ENCODE measurements around the gene AGBL5. TPM values are rescaled to one million over a fixed set of nuclear protein-coding genes. Genes with fewer than 3 reads are reported as not detected.

AGBL5 gene
- total and polyA plus RNA-seq, 9 of the 15 experiments (the other 6 are each of a cell fraction or from before 2014, with no cell fraction given) = 3.3 to 52.7 (median 26.2) TPM

GRCh38 chr2:27032495-27033252 lies 18.8 kb upstream of the AGBL5 start, which contains the start of gene TMEM214 (continued):
- TF ChIP-seq, protein P1, sequence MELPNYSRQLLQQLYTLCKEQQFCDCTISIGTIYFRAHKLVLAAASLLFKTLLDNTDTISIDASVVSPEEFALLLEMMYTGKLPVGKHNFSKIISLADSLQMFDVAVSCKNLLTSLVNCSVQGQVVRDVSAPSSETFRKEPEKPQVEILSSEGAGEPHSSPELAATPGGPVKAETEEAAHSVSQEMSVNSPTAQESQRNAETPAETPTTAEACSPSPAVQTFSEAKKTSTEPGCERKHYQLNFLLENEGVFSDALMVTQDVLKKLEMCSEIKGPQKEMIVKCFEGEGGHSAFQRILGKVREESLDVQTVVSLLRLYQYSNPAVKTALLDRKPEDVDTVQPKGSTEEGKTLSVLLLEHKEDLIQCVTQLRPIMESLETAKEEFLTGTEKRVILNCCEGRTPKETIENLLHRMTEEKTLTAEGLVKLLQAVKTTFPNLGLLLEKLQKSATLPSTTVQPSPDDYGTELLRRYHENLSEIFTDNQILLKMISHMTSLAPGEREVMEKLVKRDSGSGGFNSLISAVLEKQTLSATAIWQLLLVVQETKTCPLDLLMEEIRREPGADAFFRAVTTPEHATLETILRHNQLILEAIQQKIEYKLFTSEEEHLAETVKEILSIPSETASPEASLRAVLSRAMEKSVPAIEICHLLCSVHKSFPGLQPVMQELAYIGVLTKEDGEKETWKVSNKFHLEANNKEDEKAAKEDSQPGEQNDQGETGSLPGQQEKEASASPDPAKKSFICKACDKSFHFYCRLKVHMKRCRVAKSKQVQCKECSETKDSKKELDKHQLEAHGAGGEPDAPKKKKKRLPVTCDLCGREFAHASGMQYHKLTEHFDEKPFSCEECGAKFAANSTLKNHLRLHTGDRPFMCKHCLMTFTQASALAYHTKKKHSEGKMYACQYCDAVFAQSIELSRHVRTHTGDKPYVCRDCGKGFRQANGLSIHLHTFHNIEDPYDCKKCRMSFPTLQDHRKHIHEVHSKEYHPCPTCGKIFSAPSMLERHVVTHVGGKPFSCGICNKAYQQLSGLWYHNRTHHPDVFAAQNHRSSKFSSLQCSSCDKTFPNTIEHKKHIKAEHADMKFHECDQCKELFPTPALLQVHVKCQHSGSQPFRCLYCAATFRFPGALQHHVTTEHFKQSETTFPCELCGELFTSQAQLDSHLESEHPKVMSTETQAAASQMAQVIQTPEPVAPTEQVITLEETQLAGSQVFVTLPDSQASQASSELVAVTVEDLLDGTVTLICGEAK (IDR thresholded peaks at IDR 0.05) = peak; percentile 27; the same call in 1 of the 2 replicates
- TF ChIP-seq, protein P1 (CRISPR knock-in tag; IDR thresholded peaks at IDR 0.05) = no peak
- TF ChIP-seq FOXM1 (IDR thresholded peaks at IDR 0.05; ENCODE audit: low read depth) = no peak
- no peak for TF ChIP-seq FOXM1 (CRISPR knock-in tag; IDR thresholded peaks at IDR 0.05; ENCODE audit: low read depth)
- no peak for TF ChIP-seq FUS (optimal IDR thresholded peaks at IDR 0.05; ENCODE audit: low read depth, low read length)
- no peak for TF ChIP-seq DPF2 (IDR thresholded peaks at IDR 0.05)
- TF ChIP-seq ZC3H8 (IDR thresholded peaks at IDR 0.05) = no peak
- TF ChIP-seq PYGO2 (tag; IDR thresholded peaks at IDR 0.05) = no peak
- TF ChIP-seq ZNF197 (CRISPR knock-in tag; IDR thresholded peaks at IDR 0.05; ENCODE audit: low read depth) = no peak
- 0 out of 2 replicates have a peak, but pooled peaks have one; percentile 27 for TF ChIP-seq THRB (CRISPR knock-in tag; conservative IDR thresholded peaks at IDR 0.05)
- peak; percentile 48; the same call in 1 of the 2 replicates for TF ChIP-seq NBN (IDR thresholded peaks at IDR 0.05; ENCODE audit: low read depth)
- TF ChIP-seq ZNF146 (CRISPR knock-in tag; IDR thresholded peaks at IDR 0.05; ENCODE audit: unreplicated experiment) = no peak
- no peak for TF ChIP-seq RAD51 (IDR thresholded peaks at IDR 0.05; ENCODE audit: borderline replicate concordance, low read depth)
- TF ChIP-seq RAD21 (CRISPR knock-in tag; conservative IDR thresholded peaks at IDR 0.05 in 1 of 2, IDR thresholded peaks at IDR 0.05 in 1 of 2) = 0 out of 4 replicates have a peak, but pooled peaks of 1 of the 2 experiments have one; percentile 2
- TF ChIP-seq ZNF395 (CRISPR knock-in tag; IDR thresholded peaks at IDR 0.05) = peak; percentile 87; the same call in 1 of the 2 replicates
- TF ChIP-seq KDM5B (IDR thresholded peaks at IDR 0.05; ENCODE audit: insufficient replicate concordance, low read depth, low read length) = no peak
